Fibroblast of peridontal ligament (primary cell): ENCODE results near the gene NPHP4.
A peak's percentile ranks its signal among the peaks of the same experiment; 100 is the strongest.
"Not testable (repeated sequence)": the region's sequence is repeated elsewhere in the genome, so short reads cannot be mapped to it uniquely, and the experiment has no call there.

Experiments used
- DNase-seq: peaks from one replicate; pipeline ENCODE4 v3.0.0-alpha.2; 2010; ENCODE audit errors: extremely low read depth

NPHP4 gene

DNA sequence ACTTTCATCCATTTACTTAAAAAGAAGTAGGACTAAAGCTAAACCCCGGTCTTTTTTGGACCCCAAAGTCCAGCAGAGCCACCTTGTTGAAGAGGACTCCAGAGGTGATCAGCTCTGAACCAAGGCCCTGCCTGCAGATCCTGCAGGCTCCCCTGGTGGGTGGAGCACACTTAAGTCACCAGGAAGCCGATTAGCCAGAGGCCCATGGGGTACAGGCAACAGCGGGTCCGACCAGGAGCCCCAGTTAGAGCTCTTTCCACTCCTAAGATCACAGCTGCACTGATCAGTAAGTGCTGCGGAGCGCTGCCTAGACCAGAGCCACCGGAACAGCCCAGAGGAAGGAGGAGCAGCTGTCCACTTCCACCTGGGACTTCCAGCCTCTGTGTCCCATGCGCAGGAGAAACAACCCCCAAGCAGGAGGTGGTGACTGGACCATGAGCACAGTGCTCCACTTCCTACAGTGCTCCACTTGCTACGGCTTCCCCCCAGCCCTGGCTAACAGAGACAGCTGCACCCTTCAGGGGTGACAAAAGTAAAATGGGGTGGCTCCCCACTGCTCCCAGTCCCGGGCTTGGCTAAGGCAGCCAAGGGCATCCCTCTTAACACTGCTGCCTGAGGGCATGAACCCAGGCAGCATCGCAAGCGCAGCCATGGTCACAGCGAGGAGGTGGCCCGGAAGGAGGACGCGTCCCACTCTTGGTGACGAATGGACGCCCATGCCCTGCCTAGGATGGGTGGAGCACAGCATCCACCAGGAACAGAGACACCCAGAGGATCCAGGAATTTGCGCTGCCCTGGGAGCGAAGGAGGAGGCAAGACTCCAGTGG, 58.0 kb downstream of the NPHP4 start:
- DNase-seq = no peak

DNA sequence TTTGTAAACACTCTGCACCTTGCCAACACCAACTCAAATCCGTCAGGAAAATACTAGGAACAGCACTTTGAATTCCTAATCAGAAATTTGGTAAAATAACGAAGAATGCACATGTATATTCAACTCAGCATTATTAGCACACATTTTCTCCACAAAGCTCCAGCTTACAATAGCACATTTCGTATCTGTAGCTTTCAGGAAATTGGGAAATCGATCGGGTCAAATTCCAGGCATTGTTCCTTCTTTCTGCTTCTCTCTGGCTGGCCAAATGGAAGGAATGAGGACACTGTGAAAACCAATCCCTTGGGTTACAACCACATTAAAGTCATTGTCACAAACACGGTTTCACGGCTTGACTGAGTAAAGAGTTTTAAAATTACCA, 58.6 kb downstream of the NPHP4 start:
- peak; percentile 37 for DNase-seq

DNA sequence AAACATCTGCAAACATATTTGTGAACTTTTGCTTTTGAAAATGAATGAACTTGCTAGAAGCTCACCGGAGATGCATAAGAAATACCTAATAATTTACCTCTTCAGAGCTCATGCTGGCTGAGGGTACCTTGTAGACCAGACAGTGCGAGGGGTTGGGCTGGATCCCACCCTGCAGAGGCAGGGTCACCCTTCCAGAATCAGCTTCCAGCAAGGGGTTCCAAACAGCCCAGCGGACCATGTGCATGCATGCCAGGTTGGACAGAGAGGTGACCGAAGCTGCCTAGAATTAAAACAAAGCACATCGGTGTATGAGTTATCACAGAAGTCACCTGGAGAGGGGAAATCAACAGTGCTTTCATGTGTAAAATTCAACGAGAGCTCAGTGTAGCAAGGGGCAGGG, 59.2 kb downstream of the NPHP4 start:
- no peak for DNase-seq

DNA sequence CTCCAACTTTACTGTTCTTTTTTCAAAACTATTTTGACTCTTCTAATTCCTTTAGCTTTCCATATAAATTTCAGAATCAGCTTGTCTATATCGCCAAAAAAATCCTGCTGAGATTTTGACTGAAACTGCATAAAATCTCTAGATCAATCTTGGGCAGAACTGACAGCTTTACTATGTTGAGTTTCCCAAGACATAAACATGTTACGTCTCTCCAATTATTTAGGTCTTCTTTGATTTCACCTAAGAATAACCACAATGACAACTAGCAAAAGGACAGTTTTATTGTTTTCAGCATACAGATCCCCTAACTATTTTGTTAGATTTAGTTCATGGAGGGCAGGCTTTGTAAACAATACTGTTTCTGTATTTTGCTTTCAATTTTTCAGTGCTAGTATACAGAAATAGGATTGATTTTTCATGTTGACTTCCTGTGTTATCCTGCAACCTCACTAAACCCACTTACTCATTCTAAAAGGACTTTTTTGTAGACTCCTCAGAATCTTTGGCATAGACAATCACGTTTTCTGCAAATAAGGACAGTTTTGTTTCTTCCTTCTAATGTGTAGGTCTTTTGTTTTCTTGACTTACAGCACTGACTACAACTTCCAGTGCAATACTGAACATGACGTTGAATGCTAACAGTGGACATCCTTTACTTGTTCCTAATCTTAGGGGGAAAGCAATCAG, 63.4 kb downstream of the NPHP4 start:
- no peak for DNase-seq

DNA sequence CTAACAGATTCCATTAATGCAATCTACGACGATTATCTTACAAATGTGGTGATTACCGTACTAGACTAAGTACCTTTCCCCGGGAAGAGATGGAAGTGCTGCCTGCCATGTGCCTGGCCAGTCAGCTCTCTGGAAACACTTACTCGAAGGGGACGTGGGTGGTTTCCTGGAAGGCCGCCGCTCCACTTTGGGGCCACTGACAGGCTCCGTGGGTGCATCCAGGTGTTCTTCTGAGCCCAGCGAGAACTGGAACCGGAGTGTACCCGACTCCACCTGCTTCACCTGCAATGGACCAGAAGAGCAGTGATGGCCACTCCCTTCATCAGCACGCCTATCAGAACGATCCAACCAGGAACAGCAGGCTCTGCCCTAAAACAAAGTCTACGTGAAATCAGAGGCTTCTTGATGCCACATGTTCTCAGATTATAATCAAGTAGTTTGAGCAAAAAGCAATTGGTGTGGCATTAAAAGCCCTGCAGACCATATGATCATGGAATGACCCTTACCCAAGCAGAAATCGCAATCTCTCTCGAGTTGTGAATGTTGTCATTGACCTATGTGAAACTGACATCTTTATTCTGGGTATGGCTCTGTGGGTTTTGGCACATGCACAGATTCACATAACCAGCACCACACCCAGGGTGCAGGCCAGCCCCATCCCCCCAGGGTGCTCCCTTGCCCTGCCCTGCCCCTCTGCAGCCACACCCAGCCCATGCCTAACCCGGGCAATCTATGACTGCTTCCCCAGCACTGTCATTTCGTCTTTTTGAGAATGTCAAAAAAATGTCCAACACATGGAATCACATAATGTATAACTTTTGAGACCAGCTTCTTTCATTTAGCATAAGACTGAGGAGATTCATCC, 64.5 kb downstream of the NPHP4 start:
- DNase-seq = no peak

DNA sequence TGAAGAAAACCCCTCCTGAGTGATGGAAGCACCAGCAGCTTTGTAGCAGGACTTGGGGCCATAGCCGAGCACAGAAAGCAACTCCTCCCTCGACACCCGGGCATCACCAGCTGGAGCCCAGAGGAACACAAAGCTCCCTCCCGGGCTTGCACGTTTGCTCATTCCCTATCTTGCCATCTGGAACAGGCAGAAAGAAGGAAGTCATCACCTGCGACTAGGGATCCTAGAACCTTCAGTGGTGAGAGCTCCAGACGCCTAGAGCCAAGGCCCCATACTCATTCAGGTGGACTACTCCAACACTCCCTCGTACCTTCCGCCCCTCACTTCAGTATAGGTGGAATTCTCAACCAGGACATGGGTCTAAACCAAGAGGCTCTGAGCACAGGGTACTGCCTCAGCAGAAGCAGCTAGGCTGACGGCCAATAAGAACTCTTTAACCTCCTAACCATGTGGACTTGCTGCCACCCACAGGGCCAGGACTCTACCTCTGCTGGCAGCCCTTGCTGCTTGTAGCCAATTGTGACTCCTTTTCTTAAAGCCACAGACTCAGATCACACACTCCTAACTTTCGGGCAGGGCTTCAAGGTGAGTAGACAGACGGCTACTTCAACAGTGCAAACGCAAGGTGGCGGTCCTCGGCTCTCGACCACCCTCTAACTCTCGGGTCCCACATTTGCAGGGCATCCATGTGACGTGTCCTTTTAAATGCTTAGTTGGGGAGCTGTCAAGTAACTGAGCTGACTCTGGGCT, 65.4 kb downstream of the NPHP4 start:
- DNase-seq = no peak

DNA sequence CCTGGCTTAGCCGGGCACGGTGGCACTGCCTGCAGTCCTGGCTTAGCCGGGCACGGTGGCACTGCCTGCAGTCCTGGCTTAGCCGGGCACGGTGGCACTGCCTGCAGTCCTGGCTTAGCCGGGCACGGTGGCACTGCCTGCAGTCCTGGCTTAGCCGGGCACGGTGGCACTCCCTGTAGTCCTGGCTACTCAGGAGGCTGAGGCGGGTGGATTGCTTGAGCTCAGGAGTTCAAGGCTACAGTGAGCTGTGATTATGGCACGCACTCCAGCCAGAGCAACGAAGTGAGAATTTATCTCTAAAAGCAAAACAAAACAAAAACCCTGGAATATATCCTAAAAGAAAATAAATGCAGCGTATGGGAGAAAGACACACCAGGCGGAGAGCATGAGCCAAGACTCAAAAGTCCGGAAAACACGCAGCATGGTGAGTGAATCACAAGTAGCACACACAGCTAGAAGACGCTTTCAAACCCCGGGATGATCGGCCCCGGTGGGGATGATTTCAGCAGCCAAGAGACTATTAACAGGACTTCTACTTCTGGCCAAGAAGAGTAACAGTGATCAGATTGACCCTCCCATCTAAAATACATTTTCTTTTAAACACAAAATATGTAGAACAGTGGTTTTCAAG, 69.4 kb downstream of the NPHP4 start:
- not testable (repeated sequence) for DNase-seq

DNA sequence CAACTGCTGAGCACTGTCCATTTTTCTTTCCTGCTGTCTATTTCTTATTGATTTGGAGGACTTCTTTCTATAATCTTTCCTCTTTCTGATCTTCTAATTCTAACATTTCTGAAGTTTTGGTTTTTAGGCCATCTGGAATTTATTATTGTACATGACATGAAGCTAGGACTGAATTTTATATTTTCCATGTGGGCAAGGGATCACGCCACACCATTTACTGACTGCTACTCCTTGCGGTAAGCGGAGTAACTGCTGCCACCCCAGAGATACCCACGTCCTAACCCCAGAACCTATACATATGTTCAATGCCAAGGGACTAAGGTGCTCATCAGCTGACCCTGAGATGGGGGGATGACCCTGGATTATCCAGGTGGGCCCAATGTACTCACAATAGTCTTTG, 70.6 kb downstream of the NPHP4 start:
- DNase-seq = no peak

DNA sequence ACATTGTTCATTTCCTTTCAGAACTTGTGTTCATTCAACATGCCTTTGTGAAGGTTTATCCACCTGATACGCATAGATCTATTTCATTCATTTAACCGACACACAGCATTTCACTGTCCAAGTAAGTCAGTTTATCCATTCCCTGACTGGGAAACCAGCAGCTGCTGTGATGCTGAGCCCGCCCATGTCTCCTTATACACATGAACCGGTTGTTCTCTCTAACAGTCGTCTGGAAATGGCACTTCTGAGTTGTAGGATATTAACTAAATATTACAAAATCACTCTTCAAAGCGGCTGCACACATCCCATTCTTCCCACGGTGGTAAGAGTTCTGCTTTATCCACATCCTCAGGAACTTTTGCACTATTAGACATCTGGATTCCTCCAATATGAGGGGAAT, 71.1 kb downstream of the NPHP4 start:
- no peak for DNase-seq

DNA sequence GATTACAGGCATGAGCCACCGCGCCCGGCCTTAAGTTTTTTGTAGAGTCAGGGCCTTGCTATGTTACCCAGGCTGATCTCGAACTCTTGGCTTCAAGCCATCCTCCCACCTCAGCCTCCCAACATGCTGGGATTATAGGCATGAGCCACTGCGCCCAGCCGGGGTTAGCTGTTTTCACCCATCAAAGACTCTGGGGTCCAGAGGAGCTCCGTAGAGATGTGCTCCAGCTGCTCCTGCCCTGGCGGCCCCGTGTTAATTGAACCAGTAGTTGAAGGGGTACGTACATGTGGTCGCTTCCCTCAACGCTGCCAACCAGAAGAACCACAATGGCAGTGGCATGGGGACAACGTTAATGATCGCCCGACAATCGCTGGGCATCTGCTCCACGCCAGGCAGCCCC, 72.0 kb downstream of the NPHP4 start:
- DNase-seq = no peak

DNA sequence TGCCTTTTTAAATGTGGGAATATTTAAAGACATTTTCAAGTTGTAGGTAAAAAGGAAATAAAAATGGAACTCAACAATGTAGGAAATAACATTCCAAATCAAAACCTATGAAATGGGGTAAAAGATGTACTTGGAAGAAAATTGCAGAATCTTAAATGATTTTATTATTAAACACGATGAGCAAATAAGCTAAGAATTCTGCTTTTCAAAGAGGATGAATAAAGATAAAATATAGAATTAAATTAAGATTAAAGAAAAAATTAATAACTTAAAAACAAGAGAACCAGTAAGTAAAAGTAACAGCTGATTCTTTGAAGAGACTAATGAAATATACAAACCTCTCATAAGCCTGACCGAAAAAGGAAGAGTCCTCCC, 74.0 kb downstream of the NPHP4 start:
- no peak for DNase-seq

DNA sequence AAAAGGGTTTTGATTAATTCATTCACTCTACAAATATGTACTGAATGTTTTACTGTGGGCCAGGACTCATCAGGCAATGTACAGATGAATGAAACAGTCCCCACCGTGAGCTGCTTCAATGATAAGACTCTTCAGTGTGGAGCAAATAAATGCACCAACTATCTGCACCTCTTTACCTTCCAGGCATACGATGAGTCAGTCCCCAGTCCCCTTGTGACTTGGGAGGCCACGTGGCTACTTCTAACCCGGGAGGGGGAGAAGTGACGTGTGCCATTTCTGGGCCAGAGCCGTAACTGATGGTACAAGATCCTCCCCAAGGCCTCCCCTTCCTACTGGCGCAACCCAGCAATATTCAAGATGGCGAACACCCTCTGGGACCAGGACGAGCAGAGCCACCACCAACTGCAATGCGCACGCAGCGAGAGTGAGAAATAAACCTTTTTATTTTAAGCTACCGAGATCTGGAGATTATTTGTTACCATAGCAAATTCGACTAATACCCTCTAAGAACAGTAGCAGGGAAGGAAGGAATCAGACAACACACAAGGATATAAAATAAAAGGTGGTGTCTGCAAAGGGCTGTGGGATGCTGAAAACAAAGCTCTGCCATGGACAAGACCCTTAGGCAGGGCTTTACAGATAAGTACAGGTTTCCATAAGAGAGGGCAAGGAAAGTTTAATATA, 74.5 kb downstream of the NPHP4 start:
- no peak for DNase-seq

DNA sequence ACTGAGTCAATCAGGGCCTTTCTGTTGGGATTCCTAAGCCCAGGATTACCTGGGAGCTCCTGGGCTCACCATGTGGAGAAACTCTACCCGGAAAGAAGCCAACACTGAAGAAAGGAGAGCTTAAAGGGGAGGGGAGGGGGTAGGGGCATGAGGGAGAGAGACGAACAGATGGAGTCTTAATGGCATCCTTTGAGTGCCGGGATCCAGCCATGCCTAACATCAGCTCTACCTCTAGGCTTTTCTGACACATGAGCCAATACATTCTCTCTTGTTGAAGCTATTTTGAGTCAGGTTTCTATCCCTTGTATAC, 75.0 kb downstream of the NPHP4 start:
- DNase-seq = no peak

DNA sequence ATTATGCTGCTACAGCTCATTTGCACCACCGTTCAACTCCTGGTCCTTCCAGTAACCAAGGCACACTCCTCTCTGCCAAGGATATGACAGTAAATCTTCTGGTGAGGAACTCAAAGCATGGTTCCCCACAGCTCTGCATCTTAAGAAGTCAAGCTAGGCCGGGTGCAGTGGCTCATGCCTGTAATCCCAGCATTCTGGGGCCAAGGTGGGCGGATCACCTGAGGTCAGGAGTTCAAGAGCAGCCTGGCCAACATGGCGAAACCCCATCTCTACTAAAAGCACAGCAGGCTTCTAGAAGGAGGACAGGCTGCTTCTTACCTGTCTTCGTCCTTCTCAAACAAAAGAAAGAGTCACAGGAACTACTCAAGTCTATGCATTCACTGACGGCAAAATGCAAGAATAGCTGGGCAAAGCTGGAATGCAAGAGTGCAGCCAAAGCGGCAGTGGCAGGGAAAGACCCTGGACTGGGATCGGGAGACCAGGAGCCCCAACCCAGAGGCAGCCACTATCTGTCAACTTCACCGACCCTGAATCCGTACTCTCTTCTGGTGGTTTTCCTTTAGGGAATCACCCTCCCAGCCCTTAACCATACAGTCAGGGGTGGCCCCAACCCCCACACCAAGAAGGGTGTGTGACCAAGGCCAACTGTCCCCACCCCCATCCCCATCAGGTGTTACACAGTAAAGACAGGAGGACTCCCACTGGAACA, 75.5 kb downstream of the NPHP4 start:
- DNase-seq = no peak

DNA sequence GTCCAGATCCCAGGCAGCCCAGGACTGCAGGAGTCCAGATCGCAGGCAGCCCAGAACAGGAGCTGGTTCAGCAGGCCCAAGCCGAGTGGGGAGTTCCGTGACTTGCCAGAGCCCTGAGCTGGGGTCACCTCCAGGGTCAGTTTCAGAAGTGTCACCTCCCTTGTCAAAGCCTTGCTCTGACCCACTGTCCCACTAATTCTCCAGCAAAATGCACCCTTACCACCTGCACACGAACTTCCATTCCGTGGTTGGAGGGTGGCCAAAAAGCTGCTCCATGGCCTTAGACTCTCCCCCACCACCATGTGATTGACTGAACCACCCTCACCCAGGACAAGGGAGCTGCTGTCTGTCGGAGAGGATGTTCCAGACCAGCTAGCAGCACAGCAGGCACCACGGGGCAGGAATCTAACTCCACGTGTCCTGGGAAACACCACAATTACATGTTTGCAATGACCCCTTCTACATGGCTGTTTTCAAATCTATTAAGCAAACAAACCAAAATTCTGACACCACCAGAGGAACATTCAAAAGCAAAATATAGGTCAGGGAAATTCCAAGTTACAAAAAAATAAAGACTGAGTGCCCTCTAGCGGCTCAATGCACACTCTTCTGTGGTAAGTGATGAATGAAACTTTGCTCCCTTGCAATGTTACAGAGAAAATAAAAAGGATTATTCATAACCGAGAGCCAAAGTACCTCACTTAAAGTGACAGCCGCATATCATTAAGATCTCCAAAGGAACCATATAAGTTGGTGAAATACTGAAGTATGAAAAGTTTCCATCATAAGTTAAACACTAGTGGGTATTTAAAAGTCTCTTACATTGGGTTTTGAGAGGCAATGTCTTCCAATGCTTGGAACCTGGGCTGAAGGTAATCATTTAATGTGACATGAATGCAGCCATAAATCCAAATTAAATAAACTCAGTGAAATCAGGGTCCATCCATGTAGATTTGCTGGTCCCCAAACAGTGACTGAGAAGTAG, 76.3 kb downstream of the NPHP4 start:
- DNase-seq = peak; percentile 75

DNA sequence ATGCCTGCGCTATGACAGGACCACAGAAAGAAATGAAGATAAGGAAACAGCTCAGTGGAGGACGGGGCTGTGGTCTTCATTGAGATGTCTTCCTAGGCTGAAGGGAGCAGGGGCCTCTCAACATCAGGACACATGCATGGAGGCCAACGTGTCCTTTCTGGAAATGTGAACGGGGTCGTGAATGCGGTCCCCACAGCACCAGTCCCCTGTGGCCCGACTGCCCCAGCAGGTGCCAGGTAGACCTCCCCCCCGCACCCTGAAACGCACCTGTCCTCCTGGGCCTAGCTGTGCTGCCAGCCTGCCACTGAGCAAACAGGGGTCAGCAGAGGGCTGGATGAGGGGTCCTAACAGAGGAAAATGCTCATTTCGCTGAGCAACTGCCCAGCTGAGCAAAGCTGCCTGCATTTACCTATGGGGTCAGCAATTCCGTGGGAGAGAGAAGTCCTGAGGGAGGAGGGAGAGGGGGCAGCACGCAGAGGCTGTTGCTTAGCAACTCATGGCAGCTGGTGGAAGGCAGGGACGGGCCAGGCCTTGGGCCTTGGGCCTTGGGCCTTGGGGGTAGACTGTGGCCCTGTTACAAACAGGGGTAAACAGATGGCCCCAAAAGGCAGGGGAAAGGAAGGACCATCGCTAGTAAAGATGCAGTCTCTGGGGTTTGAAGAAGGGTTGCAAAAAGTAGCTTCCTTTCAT, 77.4 kb downstream of the NPHP4 start:
- no peak for DNase-seq

DNA sequence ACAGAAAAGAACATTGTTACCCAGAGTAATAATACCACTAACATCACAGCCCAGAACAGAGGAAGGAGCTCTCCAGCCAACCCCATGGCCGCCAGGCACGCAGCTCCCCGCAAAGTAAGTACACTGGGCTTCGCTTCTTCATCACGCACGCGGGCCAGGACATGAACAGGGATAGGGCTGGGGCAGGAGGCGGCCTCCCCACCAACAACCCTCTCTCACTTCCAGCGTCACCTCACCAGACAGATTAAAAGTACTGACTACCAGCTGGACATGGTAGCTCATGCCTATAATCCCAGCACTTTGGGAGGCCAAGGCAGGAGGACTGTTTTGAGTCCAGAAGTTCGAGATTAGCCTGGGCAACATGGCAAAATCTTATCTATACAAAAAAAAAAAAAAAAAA, 78.3 kb downstream of the NPHP4 start:
- DNase-seq = no peak

DNA sequence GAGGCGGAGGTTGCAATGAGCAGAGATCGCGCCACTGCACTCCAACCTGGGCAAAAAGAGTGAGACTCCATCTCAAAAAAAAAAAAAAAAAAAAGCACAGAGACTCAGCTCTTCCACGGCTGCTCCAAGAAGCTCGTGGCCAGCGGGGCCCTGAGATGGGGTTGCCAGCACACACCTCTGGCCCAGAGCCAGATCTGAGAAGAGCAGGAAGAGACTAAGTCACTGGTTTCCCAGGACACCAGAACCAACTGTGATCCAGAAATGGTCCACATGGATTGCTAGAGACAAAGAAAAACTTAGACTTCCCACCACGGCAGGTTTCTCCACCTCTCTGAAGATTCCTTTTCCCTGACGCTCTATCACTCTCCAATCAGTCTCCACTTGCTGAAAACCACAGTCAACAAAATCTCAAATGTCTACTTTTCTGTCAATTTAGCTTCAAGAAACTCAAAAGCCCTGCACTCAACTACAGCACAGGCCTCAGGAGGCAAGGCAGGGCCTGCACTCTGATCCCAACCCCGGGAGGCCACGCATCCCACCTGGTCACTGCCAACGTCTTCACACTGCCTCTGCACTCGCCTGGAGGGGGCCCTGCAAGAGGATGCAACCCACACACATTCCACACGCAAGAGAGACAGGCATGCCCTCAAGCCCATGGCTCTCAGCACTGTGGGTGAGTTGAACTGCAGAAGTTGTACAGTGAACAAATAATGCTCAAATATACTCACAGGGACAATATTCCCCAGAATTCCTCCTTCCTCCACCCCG, 79.0 kb downstream of the NPHP4 start:
- no peak for DNase-seq
